Left renal pelvis (tissue), 4 donors: ENCODE data around the gene TBXAS1. TPM values are rescaled to one million over a fixed set of nuclear protein-coding genes. Genes with fewer than 3 reads are reported as not detected.
"Not testable (repeated sequence)": the region's sequence is repeated elsewhere in the genome, so short reads cannot be mapped to it uniquely, and the experiment has no call there.

Experiments
- DNase-seq, 4 donors: peaks; one replicate each; pipeline ENCODE4 v3.0.0-alpha.2; 2013; ENCODE audit warnings: low read depth in 4 of 4, low spot score in 3 of 4
- polyA plus RNA-seq, 4 donors: library from polyadenylated mRNA; unstranded; fragments of 120-200 nt; gene quantifications; one replicate each; pipeline ENCODE4 v1.2.1, GENCODE V29; 2013; ENCODE audit not compliant: insufficient read length in 4 of 4

Gene TBXAS1
- polyA plus RNA-seq, 4 donors: 8.0 to 31.6 (median 26.4) TPM

GRCh38 chr7:139886206-139886605, 57.1 kb downstream of the TBXAS1 start:
- DNase-seq: no peak

GRCh38 chr7:139886899-139887298, 57.8 kb downstream of the TBXAS1 start:
- no peak for DNase-seq

GRCh38 chr7:139887992-139888481, 59.0 kb downstream of the TBXAS1 start:
- DNase-seq: no peak

- no peak for DNase-seq
These were observed 60.3 kb downstream of the TBXAS1 start for GRCh38 chr7:139889186-139889871.

- DNase-seq: no peak
These were observed 64.4 kb downstream of the TBXAS1 start for GRCh38 chr7:139893461-139893860.

DNA sequence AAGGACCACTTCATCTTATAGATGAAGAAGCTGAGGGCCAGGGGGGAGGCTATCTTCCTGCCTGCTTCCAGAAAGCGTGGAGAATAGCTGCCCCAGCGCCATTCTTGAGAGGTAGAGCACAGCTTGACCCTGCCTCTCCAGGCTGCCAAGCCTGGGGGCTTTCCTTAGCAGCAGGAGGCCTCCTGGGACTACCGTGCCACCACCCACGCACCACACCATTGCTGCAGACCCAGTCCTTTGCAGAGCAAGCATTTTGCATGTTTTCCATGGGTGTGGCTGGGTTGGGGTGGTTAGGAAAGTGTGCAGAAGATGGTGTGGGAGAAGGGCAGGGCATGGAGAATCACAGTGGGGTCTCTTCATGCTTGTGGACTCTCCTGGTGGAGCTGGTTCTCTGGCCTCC, 64.9 kb downstream of the TBXAS1 start:
- DNase-seq: no peak

DNA sequence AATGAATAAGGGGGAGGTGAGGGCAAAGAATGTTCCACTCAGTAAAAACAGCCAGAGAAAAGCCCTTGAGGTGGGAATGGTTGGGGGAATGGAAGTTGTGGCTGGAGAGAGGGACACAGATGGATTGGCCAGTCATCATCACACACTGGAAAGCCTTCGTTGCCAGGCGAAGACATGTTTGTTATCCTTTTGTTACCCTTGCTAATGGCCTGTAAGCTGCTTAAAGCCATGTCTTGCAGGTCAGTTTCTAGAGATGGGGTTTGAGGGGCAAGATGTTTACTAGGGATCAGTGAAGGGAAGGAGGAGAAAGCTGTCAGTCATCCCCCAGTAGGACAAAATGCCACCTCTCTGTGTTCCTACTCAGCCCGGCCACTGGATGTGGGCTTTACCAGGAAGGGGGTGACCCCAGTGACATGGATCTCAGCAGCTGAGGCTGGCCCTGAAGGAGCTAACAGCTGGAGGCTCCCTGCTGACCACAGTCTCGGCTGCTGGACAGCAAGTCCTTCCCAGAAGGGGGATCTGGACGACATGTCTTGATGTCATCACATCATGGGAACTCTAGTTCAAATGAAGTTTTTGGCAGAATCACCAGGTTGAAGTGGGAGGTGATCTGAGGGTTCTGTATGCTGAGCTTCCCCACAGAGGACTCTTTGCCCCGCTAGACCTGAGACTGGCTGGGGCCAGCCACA, 66.2 kb downstream of the TBXAS1 start:
- no peak for DNase-seq

- no peak for DNase-seq
These were observed 67.2 kb downstream of the TBXAS1 start for GRCh38 chr7:139896288-139896687.

GRCh38 chr7:139896831-139897230, 67.8 kb downstream of the TBXAS1 start:
- DNase-seq: no peak

GRCh38 chr7:139897422-139898090, 68.5 kb downstream of the TBXAS1 start:
- no peak for DNase-seq

GRCh38 chr7:139898483-139898882, 69.4 kb downstream of the TBXAS1 start:
- DNase-seq: no peak

DNA sequence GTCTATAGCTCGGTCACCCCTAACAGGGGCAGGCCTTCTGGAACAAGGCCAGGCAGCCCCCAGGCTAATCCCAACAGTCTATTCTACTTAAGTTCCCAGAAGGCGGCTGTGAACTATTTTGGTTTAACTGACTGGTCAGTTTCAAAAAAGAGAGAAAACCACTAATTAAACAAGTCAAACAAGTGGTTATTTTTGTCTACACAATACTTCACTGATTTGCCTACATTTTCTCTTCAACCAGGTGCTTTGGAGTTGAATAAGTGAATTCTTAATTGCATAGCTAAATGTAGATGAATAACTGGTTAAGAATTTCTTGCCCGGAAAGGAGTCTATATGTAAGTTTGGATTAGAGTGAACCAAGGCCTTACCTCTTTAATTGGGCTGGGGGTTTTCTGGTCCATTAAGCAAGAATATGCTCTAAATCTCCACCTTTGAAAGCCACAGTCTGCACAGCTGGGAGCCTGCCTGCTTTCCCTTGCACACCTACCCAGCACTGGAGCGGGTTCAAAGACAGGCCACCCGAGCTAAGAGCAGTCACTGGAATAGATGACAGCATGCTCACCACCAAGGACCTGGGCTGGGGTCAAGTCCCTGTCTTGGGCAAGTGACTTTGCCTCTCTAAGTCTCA, 70.4 kb downstream of the TBXAS1 start:
- DNase-seq: no peak

GRCh38 chr7:139900326-139900725, 71.3 kb downstream of the TBXAS1 start:
- no peak for DNase-seq

DNA sequence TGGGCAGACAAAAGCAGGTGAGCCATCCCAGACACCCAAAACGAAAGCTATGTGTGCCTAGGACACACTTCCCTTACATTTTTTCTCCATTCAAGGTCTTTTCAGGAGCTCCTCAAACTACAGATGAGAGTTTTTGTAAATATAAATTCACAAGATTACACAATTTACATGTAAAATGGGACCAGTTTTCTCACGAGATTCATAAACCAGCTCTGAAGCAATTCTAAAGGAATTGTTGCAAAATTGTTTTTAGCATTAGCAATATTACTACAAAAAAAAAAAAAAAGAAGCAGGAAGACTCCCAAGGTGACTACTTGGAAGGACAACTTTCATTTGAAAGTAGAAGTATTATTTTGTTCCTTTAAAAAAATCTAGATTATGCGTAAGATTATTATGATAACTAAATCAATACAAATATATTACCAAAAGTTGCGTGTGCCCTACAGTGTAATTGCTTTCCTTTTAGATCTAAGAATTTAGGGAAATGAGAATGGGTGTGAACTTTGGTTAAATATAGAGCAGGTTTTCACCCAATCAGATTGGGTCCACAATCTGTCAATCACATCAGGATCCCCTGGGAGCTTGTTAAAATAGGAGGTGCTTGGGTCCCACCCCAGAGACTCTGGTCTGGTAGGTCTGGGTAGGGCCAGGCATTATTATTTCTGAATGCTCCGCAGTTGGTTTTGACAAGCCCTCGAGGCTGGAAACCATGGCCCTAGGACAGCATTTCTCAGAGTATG, 72.2 kb downstream of the TBXAS1 start:
- no peak for DNase-seq

- no peak for DNase-seq
These were observed 72.8 kb downstream of the TBXAS1 start for GRCh38 chr7:139901901-139902300.

DNA sequence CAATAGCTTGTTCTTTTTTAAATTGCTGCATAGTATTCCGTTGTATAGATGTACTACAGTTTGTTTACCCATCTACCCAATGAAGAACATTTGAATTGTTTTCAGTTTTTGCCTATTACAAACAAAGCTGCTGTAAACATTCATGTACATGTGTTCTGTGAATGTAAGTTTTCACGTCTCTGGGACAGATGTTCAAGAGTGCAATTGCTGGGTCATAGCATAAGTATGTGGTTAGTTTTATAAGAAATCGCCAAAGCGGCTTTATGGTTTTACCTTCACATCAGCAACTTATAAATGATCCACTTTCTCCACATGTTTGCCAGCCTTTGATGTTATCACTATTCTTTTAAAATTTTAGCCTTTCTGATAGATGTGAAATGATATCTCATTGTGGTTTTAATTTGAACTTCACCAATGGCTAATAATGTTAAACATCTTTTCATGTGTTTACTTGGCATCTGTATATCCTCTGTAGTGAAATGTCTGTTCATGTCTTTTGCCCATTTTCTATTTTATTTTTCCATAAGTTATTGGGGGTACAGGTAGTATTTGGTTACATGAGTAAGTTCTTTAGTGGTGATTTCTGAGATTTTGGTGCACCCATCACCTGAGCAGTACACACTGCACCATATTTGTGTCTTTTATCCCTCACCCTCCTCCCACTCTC, 73.5 kb downstream of the TBXAS1 start:
- no peak for DNase-seq

DNA sequence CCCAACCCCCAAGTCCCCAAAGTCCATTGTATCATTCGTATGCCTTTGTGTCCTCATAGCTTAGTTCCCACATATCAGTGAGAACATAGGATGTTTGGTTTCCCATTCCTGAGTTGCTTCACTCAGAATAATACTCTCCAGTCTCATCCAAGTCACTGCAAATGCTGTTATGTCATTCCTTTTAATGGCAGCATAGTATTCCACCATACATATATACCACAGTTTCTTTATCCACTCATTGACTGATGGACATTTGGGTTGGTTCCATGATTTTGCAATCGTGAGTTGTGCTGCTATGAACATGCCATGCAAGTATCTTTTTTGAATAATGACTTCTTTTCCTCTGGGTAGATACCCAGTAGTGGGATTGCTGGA, 74.0 kb downstream of the TBXAS1 start:
- DNase-seq: not testable (repeated sequence)

DNA sequence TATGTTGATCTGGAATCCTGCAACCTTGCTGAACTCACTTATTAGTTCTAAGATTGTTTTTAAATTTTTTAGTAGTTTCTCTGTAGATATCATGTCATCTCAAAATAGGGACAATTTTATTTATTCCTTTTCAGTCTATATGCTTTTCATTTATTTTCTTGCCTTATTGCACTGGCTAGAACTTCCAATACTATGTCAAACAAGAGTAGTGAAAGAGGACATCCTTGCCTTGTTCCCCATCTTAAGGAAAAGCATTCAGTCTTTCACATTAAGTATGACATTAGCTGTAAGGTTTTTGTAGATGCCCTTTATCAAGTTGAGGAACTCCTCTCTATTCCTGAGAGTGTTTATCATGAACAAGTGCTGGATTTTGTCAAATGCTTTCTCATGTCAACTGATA, 77.8 kb downstream of the TBXAS1 start:
- DNase-seq: no peak

DNA sequence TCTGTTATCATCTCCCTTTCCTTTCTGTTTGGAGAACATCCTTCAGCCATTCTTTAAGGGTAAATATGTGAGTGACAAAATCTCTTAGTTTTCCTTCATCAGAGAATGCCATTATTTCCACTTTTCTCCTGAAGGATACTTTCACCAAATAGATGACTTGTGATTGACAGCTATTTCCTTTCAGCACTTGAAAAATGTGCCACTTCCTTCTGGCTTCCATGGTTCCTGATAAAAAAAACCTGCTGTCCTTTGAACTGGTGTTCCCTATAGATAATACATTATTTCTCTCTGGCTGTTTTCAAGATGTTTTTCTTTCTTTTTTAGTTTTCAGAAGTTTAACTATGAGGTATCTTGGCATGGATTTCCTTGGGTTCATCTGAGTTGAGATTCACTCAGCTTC, 79.7 kb downstream of the TBXAS1 start:
- no peak for DNase-seq
